Cortex of kidney (tissue), 1 donor: Measurements from ENCODE around the gene SYN1.
"Not testable (repeated sequence)": the region's sequence is repeated elsewhere in the genome, so short reads cannot be mapped to it uniquely, and the experiment has no call there.

Source experiments
- DNase-seq: peaks from one replicate; lab custom pipeline; 2025; lab: John Stamatoyannopoulos, UW

The SYN1 gene

DNA sequence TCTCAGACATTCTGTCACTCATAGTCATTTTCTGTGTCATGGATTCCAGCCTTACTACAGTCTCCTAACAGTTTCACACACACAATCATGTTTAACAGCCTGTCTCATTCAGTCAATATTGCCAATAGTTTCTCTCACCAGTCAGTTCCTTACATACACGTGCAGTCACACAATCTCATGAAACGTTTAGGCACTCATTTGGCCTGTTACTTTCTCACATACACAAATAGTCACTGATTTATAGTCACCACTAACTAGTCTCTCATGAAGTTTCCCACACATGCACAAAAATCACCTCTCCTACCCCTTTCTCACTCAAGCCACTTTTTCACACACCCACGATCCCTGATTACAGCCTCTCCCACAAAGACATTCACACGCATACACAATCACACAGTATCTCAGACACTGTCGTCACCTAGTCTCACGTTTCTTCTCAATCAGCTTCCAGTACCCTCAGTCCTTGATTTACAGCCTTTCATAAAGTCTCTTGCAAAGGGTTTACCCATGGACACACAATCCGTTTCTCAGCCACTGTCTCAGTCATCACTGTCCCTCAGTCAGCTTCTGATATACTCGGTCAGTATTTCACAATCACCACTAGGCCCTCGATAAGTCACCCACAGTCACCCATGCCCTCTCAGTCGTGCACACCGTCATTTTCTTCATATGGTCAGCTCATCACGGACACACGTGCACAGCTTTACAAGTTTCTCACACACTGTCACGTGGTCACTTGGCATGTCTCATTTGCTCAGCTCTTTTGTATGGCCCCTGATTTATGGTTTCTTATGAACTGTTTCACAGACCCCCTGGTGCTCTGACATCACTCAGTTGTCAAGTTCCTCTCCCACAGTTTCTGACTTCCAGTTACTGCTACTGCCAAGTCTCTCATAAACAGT, 14.3 kb upstream of the SYN1 start:
- no peak for DNase-seq

DNA sequence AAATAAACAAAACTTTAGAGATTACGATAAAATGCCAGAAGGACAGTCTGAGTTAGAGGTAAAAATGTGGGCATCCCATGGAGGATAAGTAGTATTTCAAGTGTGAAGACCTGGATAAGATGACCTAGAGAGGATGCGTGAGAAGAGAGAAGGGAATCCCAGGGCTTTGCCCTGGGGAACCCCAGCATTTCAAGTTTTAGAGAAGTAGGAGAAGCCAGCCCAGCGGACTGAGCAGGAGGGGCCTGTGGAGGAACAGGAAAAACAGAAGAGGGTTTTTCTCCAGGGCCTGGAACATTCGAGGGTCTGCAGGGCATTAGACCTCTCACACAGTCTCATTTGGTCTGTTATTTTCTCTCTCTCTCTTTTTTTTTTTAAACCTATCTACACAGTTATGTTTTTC, 13.0 kb upstream of the SYN1 start:
- DNase-seq: no peak

- no peak for DNase-seq
Measured at GRCh38 chrX:47631676-47632075, 12.0 kb upstream of the SYN1 start.

DNA sequence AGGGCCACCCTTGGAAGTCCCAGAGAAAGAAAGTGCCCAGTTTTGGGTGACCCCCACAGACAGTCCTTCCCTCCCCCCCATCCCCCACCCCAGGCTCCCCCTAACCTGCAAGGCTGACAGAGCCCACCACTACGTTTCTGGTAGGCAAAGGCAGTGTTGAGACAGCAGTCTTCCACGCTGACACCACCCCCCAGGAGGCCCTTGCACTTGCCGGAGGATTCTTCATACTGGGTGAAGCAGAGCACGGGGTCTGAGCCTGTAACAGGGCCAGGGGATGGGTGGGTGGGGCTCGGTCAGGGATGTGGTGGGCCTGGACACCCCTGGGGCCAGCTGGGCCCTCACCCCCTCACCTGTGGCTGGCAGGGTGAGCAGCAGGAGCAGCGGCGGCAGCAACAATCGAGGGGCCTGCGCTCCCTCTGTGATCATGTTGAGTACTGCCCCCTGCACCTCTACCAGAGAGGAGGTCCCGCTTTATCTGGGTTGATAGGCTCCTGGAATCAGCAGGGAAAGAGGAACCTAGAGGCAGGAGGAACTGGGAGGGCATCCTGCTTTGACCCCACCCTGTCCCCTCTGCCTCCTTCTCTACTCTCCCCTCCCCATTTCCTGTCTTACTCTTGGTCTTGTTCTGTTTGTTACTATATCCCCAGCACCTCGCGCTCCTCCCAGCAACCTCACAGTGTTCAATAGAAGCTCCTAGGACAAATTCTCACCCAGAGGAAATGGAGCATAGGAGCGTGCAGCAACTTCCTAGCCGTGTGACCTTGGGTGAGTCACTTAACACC, 10.0 kb upstream of the SYN1 start, which contains the start of gene CFP:
TSS of gene CFP (minus strand) at position 512 of the 782 bp plus-strand sequence. CDS start at position 426, 86 bp downstream.
- DNase-seq: no peak

- DNase-seq: no peak
Measured at GRCh38 chrX:47628982-47629381, 9.3 kb upstream of the SYN1 start.

GRCh38 chrX:47625365-47625764, 5.7 kb upstream of the SYN1 start:
- no peak for DNase-seq

DNA sequence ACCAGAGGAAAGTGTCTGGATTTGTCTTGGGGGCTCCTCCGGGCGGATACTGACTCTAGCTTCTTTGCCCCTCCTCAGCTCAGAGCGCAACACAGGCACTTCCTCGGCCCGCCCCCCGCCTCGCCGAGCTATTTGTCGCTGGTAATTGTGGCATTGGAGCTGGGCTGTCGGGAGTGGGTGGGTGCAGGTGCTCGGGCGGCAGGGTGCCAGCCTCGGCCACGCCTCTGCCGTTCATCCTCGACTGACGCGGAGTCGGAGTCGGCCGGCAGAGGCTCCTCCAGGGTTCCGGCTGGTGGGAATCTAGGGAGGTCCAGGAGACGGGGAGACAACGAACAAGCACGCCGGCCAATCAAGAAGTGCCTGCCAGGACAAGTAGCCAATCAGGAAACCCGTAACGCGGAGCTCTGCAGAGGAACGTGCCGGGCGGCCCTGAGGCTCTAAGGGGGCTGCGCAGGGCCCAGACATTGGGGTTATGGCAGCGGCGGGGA, 3.9 kb upstream of the SYN1 start:
- no peak for DNase-seq

DNA sequence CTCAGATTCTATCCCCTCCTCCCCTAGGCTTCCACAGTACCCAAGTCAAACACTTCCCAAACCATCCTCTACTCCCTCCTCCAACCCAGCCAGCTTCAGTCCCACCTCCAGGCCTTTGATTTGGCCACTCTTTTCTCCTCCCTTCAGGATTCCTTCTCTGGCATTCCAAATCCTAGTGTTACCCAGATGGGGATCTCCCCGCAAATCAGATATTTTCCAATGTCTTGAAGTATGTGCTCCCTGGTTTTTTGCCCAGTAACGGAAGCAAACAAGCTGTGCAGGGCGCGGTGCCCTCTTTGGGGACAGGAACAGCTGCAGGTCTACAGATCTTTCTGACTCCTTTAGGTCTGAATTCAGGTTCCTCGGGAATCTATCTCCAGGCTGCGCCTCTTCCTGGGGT, 2.2 kb upstream of the SYN1 start:
- no peak for DNase-seq

- no peak for DNase-seq
Measured at GRCh38 chrX:47620303-47620685, 637 bp upstream of the SYN1 start.

- DNase-seq: no peak
Measured at GRCh38 chrX:47618923-47619485, 653 bp downstream of the SYN1 start.

GRCh38 chrX:47614618-47615017, 5.0 kb downstream of the SYN1 start:
- no peak for DNase-seq

GRCh38 chrX:47613082-47613481, 6.6 kb downstream of the SYN1 start:
- DNase-seq: no peak

DNA sequence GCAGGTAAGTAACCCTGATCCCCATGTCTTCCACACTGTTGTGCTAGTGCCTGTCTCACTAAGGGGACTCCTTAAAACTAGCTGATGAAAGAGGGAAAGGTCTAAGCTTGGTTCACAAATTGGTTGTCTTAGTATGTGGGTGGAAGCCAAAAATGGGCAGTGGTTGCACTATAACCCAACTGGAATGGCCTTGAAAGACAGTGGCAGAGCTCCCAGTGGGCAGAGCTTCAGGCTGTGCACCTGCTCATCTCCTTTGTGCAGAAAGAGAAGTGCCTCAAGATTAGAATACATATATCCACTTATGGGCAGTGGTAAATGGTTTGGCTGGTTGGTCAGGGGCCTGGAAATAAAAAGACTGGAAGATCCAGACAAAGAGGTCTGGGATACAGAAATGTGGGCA, 7.2 kb downstream of the SYN1 start:
- DNase-seq: no peak

- no peak for DNase-seq
Measured at GRCh38 chrX:47611926-47612325, 7.7 kb downstream of the SYN1 start.

DNA sequence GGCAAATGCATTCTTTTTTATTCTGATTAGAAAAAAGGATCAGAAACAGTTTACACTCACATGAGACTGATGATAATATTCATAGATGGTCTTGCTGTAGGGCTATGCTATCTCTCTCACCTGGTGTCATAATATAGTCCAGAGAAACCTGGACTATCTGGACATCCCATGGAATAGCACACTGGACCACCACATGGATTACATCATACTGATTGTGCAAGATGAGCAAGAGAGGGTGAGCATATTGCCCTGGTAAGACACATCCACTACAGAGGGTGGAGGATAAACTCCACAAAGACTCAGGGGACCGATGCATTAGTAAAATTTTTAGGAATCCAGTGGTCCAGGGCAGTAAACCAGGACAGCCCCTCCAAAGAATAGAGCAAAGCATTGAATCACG, 8.2 kb downstream of the SYN1 start:
- no peak for DNase-seq

GRCh38 chrX:47610511-47610910, 9.1 kb downstream of the SYN1 start:
- no peak for DNase-seq

DNA sequence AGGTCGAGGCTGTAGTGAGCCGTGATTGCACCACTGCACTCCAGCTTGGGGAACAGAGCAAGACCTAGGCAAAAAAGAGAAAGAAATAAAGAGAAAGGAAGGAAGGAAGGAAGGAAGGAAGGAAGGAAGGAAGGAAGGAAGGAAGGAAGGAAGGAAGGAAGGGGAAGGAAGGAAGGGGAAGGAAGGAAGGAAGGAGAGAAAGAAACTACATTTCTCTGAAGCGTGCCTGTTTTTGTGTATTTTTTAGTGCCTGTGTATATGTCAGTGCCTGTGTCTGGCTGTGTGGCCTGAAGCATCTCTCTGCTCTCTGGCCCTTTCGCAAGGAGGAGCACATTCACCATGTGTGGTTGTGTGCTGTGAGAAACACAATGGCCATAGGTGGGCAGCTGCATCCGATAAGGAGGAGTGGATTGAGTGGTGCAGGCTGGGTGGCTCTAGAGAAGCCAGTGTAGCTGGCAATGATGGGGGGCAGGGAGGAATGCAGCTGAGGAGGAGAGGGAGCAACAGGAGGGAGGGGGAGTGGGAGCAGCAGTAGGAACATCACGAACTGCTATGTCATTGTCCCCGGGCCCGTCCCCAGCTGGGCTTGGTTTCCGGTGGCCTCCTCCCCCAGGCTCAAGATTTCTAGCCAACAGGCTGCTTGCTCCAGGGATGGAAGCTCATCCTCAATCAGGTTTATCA, 11.4 kb downstream of the SYN1 start:
- no peak for DNase-seq

DNA sequence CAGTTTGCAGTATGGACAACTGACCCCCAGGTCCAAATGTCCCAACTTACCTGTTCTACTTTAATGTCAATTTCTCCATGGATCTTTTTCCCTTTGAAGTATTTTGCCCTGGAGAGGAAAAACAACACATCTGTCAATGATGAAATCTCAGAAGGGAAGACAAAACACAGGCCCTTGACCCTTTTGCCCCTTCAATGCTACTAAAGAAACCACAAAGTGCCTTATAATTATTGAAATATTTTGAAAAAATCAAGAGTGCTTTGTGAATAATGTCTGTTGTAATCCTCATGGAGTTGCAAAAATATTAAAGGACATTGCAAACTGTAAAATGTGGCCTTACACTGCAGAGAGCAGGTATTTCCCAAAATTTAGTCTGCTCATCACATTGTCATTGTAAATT, 12.6 kb downstream of the SYN1 start:
- no peak for DNase-seq

GRCh38 chrX:47605024-47605423, 14.6 kb downstream of the SYN1 start:
- DNase-seq: no peak

- not testable (repeated sequence) for DNase-seq
Measured at GRCh38 chrX:47603125-47603524, 16.5 kb downstream of the SYN1 start.

DNA sequence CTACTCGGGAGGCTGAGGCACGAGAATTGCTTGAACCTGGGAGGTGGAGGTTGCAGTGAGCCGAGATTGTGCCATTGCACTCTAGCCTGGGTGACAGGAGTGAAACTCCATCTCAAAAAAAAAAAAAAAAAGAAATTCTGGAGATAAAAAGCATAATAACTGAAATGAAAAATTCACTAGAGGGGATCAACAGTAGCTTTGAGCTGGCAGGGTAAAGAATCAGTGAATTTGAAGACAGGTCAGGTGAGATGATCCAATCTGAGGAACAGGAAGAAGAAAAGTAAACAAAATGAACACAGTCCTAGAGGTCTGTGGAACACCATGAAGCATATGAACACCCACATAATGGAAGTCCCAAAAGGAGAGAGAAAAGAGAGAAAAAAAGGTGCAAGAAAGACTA, 22.4 kb downstream of the SYN1 start:
- DNase-seq: no peak

DNA sequence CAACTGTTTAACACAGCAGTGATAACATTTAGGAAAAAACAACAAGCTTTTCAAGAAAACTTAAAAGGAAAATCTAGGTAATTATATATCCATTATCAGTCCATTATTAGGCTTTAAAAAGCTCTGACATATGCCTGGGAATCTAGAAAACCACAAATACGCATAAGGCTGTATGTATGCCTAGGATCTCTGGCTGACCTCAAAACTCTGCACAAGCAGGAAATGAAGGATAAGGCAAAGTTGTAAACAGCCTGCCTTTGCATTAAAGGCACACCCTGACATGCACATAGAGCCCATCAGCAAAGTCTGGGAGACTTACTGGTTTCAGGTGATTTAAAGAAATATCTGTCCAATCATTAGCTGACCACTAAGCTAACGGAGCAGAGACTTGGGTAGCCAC, 23.4 kb downstream of the SYN1 start:
- no peak for DNase-seq
